HEK293 (cell line): ENCODE measurements around the gene CHAC1.

ENCODE experiments used
- ATF2 ChIP-seq: fragments of 450-650 bp; formaldehyde crosslinking; IDR thresholded peaks from 2 replicates; pipeline ENCODE4 v1.5.1; 2016; ENCODE audit warnings: missing biosample characterization, missing genetic modification characterization, low read depth
- CTCF ChIP-seq: fragments of 450-650 bp; formaldehyde crosslinking; IDR thresholded peaks from 2 replicates; pipeline ENCODE4 v1.5.1; 2016; ENCODE audit warnings: missing biosample characterization, missing genetic modification characterization
- MYNN ChIP-seq: fragments of 450-650 bp; formaldehyde crosslinking; IDR thresholded peaks from 2 replicates; pipeline ENCODE4 v1.5.1; 2016; ENCODE audit warnings: missing biosample characterization, missing genetic modification characterization, borderline replicate concordance
- ZBTB10 ChIP-seq: fragments of 450-650 bp; formaldehyde crosslinking; IDR thresholded peaks from 2 replicates; pipeline ENCODE4 v1.5.1; 2016; ENCODE audit warnings: missing biosample characterization, missing genetic modification characterization
- ZBTB11 ChIP-seq: fragments of 450-650 bp; formaldehyde crosslinking; conservative IDR thresholded peaks from 2 replicates; pipeline ENCODE4 v1.5.1; 2016; ENCODE audit warnings: low read depth, missing biosample characterization, missing genetic modification characterization
- ZBTB7A ChIP-seq: fragments of 450-650 bp; formaldehyde crosslinking; IDR thresholded peaks from 2 replicates; pipeline ENCODE4 v1.5.1; 2016; ENCODE audit warnings: low read depth, missing biosample characterization, missing genetic modification characterization
- ZNF19 ChIP-seq: fragments of 450-650 bp; formaldehyde crosslinking; IDR thresholded peaks from 2 replicates; pipeline ENCODE4; 2016; ENCODE audit warnings: missing biosample characterization, missing genetic modification characterization, low read depth
- ZNF274 ChIP-seq, 2 experiments: fragments of 200-500 bp in 1 of 2; fragments of 450-650 bp in 1 of 2; sonication (Bioruptor generic) in 1 of 2; formaldehyde crosslinking in 1 of 2; IDR thresholded peaks; 2 replicates each; pipeline versions ENCODE4 v1.5.1 to v1.6.1; 2014 to 2016; ENCODE audit warnings: borderline replicate concordance in 1 of 2, inconsistent platforms in 1 of 2, low read length in 1 of 2, missing biosample characterization in 1 of 2, missing genetic modification characterization in 1 of 2
- ZNF416 ChIP-seq: fragments of 450-650 bp; formaldehyde crosslinking; IDR thresholded peaks from 2 replicates; pipeline ENCODE4 v1.5.1; 2016; ENCODE audit warnings: missing biosample characterization, missing genetic modification characterization

GRCh38 chr15:40978562-40978961 lies 25.3 kb downstream of the CHAC1 start:
- TF ChIP-seq CTCF (no peak), ZNF416 (tag by site-specific recombination) (no peak), ZBTB11 (tag by site-specific recombination) (no peak), ZNF274 (IDR thresholded peaks at IDR 0.05; ENCODE audit: low read length) (no peak), ZNF274 (tag by site-specific recombination; IDR thresholded peaks at IDR 0.05; ENCODE audit: borderline replicate concordance) (no peak), ZNF19 (tag by site-specific recombination) (no peak), ATF2 (tag by site-specific recombination) (no peak), ZBTB7A (no peak), MYNN (tag by site-specific recombination) (no peak), ZBTB10 (tag by site-specific recombination) (no peak)
